Endothelial cell of hepatic sinusoid (primary cell): ENCODE results near the gene DPF3.
"Not testable (repeated sequence)": the region's sequence is repeated elsewhere in the genome, so short reads cannot be mapped to it uniquely, and the experiment has no call there.

Experiments
- in situ Hi-C: cut with HindIII; loops from 2 replicates; pipeline ENCODE4 v1.10.0; 2017; ENCODE audit warnings: low sequenced_read_pairs

Gene DPF3

GRCh38 chr14:72776701-72777261 is 117.1 kb downstream of the DPF3 start:
- in situ Hi-C loops: no loop called here

GRCh38 chr14:72775923-72776554 is 117.9 kb downstream of the DPF3 start:
- in situ Hi-C loops: no loop called here

GRCh38 chr14:72774894-72775620 is 118.8 kb downstream of the DPF3 start:
- in situ Hi-C loops: no loop called here

- in situ Hi-C loops: no loop called here
Observed at GRCh38 chr14:72774141-72774540, 119.8 kb downstream of the DPF3 start.

- in situ Hi-C loops: no loop called here
Observed at GRCh38 chr14:72771561-72771960, 122.3 kb downstream of the DPF3 start.

- in situ Hi-C loops: no loop called here
Observed at GRCh38 chr14:72766296-72766695, 127.6 kb downstream of the DPF3 start.

- in situ Hi-C loops: loop anchor here (5.0 kb wide), 3 partner anchors 37 to 87 kb away; no protein-coding TSS in a partner anchor
Observed at GRCh38 chr14:72763892-72764291, 130.0 kb downstream of the DPF3 start.

GRCh38 chr14:72759670-72760069 is 134.2 kb downstream of the DPF3 start:
- in situ Hi-C loops: loop anchor here (5.0 kb wide), 3 partner anchors 32 to 82 kb away; no protein-coding TSS in a partner anchor

GRCh38 chr14:72758993-72759392 is 134.9 kb downstream of the DPF3 start:
- in situ Hi-C loops: no loop called here

- in situ Hi-C loops: no loop called here
Observed at GRCh38 chr14:72758420-72758819, 135.5 kb downstream of the DPF3 start.

GRCh38 chr14:72756967-72757366 is 136.9 kb downstream of the DPF3 start:
- in situ Hi-C loops: no loop called here

- in situ Hi-C loops: no loop called here
Observed at GRCh38 chr14:72755766-72756165, 138.1 kb downstream of the DPF3 start.

GRCh38 chr14:72754949-72755348 is 139.0 kb downstream of the DPF3 start:
- in situ Hi-C loops: no loop called here

- in situ Hi-C loops: no loop called here
Observed at GRCh38 chr14:72753879-72754400, 140.0 kb downstream of the DPF3 start.

- in situ Hi-C loops: no loop called here
Observed at GRCh38 chr14:72753044-72753710, 140.7 kb downstream of the DPF3 start.

- in situ Hi-C loops: no loop called here
Observed at GRCh38 chr14:72752034-72752412, 141.9 kb downstream of the DPF3 start.

GRCh38 chr14:72751276-72752033 is 142.4 kb downstream of the DPF3 start:
- in situ Hi-C loops: no loop called here

GRCh38 chr14:72748921-72749320 is 145.0 kb downstream of the DPF3 start:
- in situ Hi-C loops: not testable (repeated sequence)

GRCh38 chr14:72747652-72748051 is 146.2 kb downstream of the DPF3 start:
- in situ Hi-C loops: no loop called here
